Trophoblast cell (in vitro differentiated cells and primary cell): ENCODE data around the gene PRPF6.

ENCODE experiments used
- DNase-seq, 2 donors: peaks; one replicate each; pipeline ENCODE4 v3.0.0-alpha.2; 2016
- H2AFZ ChIP-seq: 2 replicates; pipeline ENCODE4 v1.6.1; 2013; ENCODE audit warnings: low read length, moderate library complexity, mild to moderate bottlenecking; ENCODE audit not compliant: insufficient read depth, poor library complexity
- H2AK5ac ChIP-seq: 2 replicates; pipeline ENCODE4 v1.6.1; 2013; ENCODE audit warnings: mild to moderate bottlenecking, low read length
- H2BK120ac ChIP-seq: 2 replicates; pipeline ENCODE4 v1.6.1; 2013; ENCODE audit warnings: low read length, mild to moderate bottlenecking, moderate library complexity; ENCODE audit not compliant: insufficient read depth, poor library complexity
- H2BK12ac ChIP-seq: 2 replicates; pipeline ENCODE4 v1.6.1; 2013; ENCODE audit warnings: mild to moderate bottlenecking, low read length, moderate library complexity
- H2BK5ac ChIP-seq: 2 replicates; pipeline ENCODE4 v1.6.1; 2013; ENCODE audit warnings: low read length, low read depth, moderate library complexity, mild to moderate bottlenecking; ENCODE audit not compliant: poor library complexity
- H3K14ac ChIP-seq: 2 replicates; pipeline ENCODE4 v1.6.1; 2013; ENCODE audit warnings: mild to moderate bottlenecking, low read length
- H3K18ac ChIP-seq: 2 replicates; pipeline ENCODE4 v1.6.1; 2013; ENCODE audit warnings: mild to moderate bottlenecking, low read length
- H3K23ac ChIP-seq: 2 replicates; pipeline ENCODE4 v1.6.1; 2013; ENCODE audit warnings: low read length
- H3K27ac ChIP-seq: 2 replicates; pipeline ENCODE4 v1.5.1; 2013; ENCODE audit warnings: low read depth, mild to moderate bottlenecking, inconsistent platforms, low read length, moderate library complexity
- H3K27me3 ChIP-seq: 2 replicates; pipeline ENCODE4 v1.6.1; 2013; ENCODE audit warnings: inconsistent platforms, mild to moderate bottlenecking, low read length, moderate library complexity; ENCODE audit not compliant: insufficient read depth
- H3K36me3 ChIP-seq, 2 experiments: 1 replicate in 1 of 2; 2 replicates in 1 of 2; pipeline ENCODE4 v1.6.1; 2013; ENCODE audit warnings: low read length in 2 of 2, mild to moderate bottlenecking in 2 of 2, moderate library complexity in 1 of 2; ENCODE audit not compliant: insufficient read depth in 2 of 2, control insufficient read depth in 1 of 2
- H3K4ac ChIP-seq: 2 replicates; pipeline ENCODE4 v1.6.1; 2013; ENCODE audit warnings: low read depth, mild to moderate bottlenecking, low read length, moderate library complexity
- H3K4me1 ChIP-seq, 2 experiments: 1 replicate in 1 of 2; 2 replicates in 1 of 2; pipeline ENCODE4 v1.6.1; 2013; ENCODE audit warnings: low read length in 2 of 2, mild to moderate bottlenecking in 2 of 2, moderate library complexity in 1 of 2; ENCODE audit not compliant: insufficient read depth in 2 of 2, control insufficient read depth in 1 of 2
- H3K4me2 ChIP-seq: 2 replicates; pipeline ENCODE4 v1.6.1; 2013; ENCODE audit warnings: inconsistent platforms, mild to moderate bottlenecking, low read length, moderate library complexity
- H3K4me3 ChIP-seq: 2 replicates; pipeline ENCODE4 v1.5.1; 2013; ENCODE audit warnings: mild to moderate bottlenecking, low read depth, low read length, inconsistent platforms
- H3K79me1 ChIP-seq: one replicate; pipeline ENCODE4 v1.6.1; 2013; ENCODE audit warnings: low read length
- H3K79me2 ChIP-seq: 2 replicates; pipeline ENCODE4 v1.6.1; 2013; ENCODE audit warnings: low read length, mild to moderate bottlenecking; ENCODE audit not compliant: control insufficient read depth, insufficient read depth, poor library complexity
- H3K9ac ChIP-seq: 2 replicates; pipeline ENCODE4 v1.6.1; 2013; ENCODE audit warnings: mild to moderate bottlenecking, low read length
- H3K9me3 ChIP-seq: 2 replicates; pipeline ENCODE4 v1.6.1; 2013; ENCODE audit warnings: low read depth, mild to moderate bottlenecking, control low read depth, inconsistent platforms, low read length; ENCODE audit not compliant: insufficient read depth
- H4K12ac ChIP-seq: 2 replicates; pipeline ENCODE4 v1.6.1; 2013; ENCODE audit warnings: low read depth, mild to moderate bottlenecking, low read length, moderate library complexity
- H4K8ac ChIP-seq: 2 replicates; pipeline ENCODE4 v1.6.1; 2013; ENCODE audit warnings: low read depth, mild to moderate bottlenecking, low read length, moderate library complexity
- H4K91ac ChIP-seq: one replicate; pipeline ENCODE4 v1.6.1; 2013; ENCODE audit warnings: low read depth, mild to moderate bottlenecking, low read length, moderate library complexity
- WGBS: extraction: QIAGEN DNeasy Blood & Tissue Kit; methylation state at CpG from one replicate; pipeline ENCODE4 v1.1.7; 2013; ENCODE audit warnings: missing lambda C conversion rate; ENCODE audit not compliant: insufficient read length, insufficient coverage; ENCODE audit errors: extremely low coverage; 5-methylcytosine and 5-hydroxymethylcytosine counted together

The PRPF6 gene

DNA sequence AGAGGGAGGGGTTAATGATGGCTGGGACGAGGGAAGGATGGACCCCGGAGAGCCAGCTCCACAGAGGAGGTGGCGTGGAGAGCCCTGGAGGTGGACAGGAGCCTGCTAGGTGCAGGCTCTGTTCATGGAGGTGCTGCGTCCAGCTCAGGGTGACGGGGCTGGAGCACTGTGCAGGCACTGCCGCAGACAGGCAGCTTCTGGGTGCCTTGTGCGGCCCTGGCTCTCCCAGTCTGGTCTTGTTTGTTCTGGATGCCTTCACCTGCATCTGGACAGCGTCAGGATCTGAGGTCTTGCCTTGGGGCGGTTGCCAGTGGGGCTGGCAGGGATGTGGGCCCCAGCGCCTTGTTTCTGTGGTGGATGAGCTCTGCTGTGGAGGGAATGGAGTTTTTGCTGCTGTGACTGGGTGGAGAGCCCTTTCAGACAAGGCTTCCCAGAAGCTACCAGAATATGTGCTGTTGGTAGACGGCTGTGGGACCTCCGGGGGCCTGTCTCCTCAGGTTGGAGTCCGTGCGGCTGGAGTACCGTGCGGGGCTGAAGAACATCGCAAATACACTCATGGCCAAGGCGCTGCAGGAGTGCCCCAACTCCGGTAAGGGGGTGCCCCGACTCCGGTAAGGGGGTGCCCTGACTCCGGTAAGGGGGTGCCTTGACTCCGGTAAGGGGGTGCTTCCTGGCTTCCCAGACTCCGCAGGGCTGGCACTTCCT is 47.2 kb downstream of the PRPF6 start:
- peak overlapping the region; percentile 44 for H3K14ac ChIP-seq
- peak overlapping the region; percentile 70 for H2BK12ac ChIP-seq
- no peak for DNase-seq
- H3K18ac ChIP-seq: peak overlapping the region; percentile 81
- H3K36me3 ChIP-seq: peaks cover 84 to 86% of the 10 kb centered on the region in 2 experiments
- peak overlapping the region; percentile 43 for H2BK5ac ChIP-seq
- WGBS: no CpG with 5 or more reads among the region's 24 CpGs
- no peak overlapping the region for H3K23ac ChIP-seq
- H3K79me2 ChIP-seq: peaks cover 1% of the 10 kb centered on the region
- H3K27ac ChIP-seq: peak overlapping the region; percentile 85
- H4K91ac ChIP-seq: peak overlapping the region; percentile 67
- H2AK5ac ChIP-seq: no peak overlapping the region
- H3K4me2 ChIP-seq: peak overlapping the region; percentile 33
- no peak overlapping the region for H3K4ac ChIP-seq
- H2BK120ac ChIP-seq: peak overlapping the region; percentile 60
- H3K9me3 ChIP-seq: no peaks in the 10 kb centered on the region
- no peaks in the 10 kb centered on the region for H3K27me3 ChIP-seq
- peaks cover 4% of the 10 kb centered on the region for H3K79me1 ChIP-seq
- H2AFZ ChIP-seq: no peak overlapping the region
- H4K12ac ChIP-seq: no peak overlapping the region
- H4K8ac ChIP-seq: peak overlapping the region; percentile 45
- H3K4me1 ChIP-seq: peaks cover 11 to 19% of the 10 kb centered on the region in 2 experiments
- no peak overlapping the region for H3K4me3 ChIP-seq
- no peak overlapping the region for H3K9ac ChIP-seq

DNA sequence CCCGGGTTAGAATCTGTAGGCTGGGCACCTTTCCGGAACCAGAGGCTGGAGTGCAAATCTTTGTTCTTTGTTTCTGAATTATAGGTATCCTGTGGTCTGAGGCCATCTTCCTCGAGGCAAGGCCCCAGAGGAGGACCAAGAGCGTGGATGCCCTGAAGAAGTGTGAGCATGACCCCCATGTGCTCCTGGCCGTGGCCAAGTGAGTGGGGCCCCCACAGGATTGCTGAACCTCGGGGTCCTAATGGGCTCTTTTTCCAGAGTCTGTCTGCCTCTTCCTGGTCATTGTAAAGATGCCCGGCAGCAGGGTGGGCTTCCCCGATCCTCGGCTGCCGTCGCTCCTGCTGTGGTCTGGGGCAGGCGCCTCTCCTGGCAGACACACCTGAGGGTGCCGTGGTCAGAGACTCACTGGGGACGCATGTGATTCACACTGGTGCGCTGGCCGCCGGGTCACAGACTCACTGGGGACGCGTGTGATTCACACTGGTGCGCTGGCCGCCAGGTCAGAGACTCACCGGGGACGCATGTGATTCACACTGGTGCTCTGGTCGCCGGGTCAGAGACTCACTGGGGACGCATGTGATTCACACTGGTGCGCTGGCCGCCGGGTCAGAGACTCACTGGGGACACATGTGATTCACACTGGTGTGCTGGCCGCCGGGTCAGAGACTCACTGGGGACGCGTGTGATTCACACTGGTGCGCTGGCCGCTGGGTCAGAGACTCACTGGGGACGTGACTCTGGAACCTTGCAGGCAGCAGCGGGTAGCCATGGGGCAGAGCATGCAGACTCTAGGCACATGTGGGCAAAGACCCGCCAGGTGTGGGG is 48.6 kb downstream of the PRPF6 start:
- Histone ChIP-seq H3K27ac (no peak overlapping the region), H2BK12ac (no peak overlapping the region), H3K36me3 (peaks cover 83% of the 10 kb centered on the region in 2 experiments), H2BK120ac (no peak overlapping the region), H3K4me1 (peaks cover 11 to 19% of the 10 kb centered on the region in 2 experiments), H3K79me2 (peaks cover 1% of the 10 kb centered on the region), H3K18ac (no peak overlapping the region), H2AFZ (no peak overlapping the region), H3K9ac (no peak overlapping the region), H3K4me2 (no peak overlapping the region), H2AK5ac (peak overlapping the region; percentile 16), H3K4me3 (no peak overlapping the region), H3K9me3 (no peaks in the 10 kb centered on the region), H4K12ac (no peak overlapping the region), H3K79me1 (peaks cover 4% of the 10 kb centered on the region), H3K23ac (no peak overlapping the region), H4K8ac (no peak overlapping the region), H4K91ac (no peak overlapping the region), H2BK5ac (no peak overlapping the region), H3K14ac (no peak overlapping the region), H3K27me3 (no peaks in the 10 kb centered on the region), H3K4ac (no peak overlapping the region)
- DNase-seq: no peak
- WGBS: no CpG with 5 or more reads among the region's 38 CpGs

DNA sequence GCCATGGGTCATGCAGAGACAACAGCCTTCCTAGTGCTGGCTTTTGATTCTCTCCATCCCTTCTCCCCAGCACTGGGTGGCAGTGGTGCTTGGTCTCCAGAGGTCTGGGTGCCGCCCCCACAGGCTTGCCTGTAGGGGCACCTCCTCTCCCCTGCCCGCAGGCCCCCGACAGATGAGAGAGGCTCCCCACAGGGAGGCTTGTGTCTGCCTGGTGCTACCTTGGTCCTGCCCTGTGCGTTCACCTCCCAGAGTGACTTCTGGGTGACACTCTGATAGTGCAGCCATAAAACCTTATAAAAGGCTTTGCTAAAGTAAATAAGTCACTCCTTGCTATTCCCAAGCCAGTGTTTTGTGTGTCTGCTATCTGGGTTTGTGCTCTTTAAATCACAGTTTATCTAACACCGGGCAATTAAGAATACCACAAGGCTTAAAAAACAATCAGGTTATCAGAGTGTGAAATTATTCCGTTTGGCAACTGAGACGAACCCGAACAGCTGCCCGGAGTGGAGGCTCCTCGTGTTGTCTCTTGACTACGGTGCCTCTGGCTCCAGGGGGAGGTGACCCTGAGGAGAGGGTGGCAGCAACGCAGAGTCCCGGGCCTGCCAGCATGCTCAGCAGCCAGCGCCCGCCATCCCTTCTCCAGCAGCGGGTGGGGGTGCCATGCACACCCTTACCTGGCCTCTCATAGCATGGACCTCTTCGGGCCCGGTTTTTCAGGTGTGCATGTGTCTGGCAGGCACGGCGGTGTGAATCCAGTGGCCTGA is 49.6 kb downstream of the PRPF6 start:
- no peak overlapping the region for H3K4ac ChIP-seq
- no peak overlapping the region for H3K18ac ChIP-seq
- H2AK5ac ChIP-seq: no peak overlapping the region
- H3K4me3 ChIP-seq: no peak overlapping the region
- no peak overlapping the region for H3K9ac ChIP-seq
- no peak overlapping the region for H2BK120ac ChIP-seq
- H3K36me3 ChIP-seq: peaks cover 74 to 76% of the 10 kb centered on the region in 2 experiments
- H3K23ac ChIP-seq: no peak overlapping the region
- H2BK5ac ChIP-seq: no peak overlapping the region
- WGBS: no CpG with 5 or more reads among the region's 20 CpGs
- no peaks in the 10 kb centered on the region for H3K27me3 ChIP-seq
- DNase-seq: no peak
- no peak overlapping the region for H4K91ac ChIP-seq
- peaks cover 13 to 21% of the 10 kb centered on the region in 2 experiments for H3K4me1 ChIP-seq
- no peak overlapping the region for H3K4me2 ChIP-seq
- no peak overlapping the region for H3K27ac ChIP-seq
- no peaks in the 10 kb centered on the region for H3K9me3 ChIP-seq
- peaks cover 4% of the 10 kb centered on the region for H3K79me1 ChIP-seq
- H4K12ac ChIP-seq: no peak overlapping the region
- H2BK12ac ChIP-seq: no peak overlapping the region
- no peak overlapping the region for H4K8ac ChIP-seq
- H2AFZ ChIP-seq: no peak overlapping the region
- no peak overlapping the region for H3K14ac ChIP-seq
- H3K79me2 ChIP-seq: peaks cover 1% of the 10 kb centered on the region

DNA sequence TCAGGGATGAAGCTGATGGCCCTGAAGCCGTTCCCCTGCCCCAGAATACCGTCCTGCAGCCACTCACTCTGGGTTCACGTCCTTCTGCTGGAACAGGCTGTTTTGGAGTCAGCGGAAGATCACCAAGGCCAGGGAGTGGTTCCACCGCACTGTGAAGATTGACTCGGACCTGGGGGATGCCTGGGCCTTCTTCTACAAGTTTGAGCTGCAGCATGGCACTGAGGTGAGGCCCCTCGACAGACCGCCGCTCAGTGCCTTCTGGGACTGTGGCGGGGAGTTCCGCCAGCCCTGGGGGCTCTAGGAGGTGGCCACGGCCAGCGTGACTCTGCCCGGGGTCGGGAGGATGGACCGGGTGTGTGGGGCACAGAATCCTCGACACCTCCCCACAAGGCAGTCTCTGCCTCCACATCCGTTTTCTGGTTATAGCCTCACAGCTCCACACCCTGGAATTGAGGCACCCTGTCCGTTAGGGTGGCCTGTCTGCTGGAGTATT is 50.9 kb downstream of the PRPF6 start:
- Histone ChIP-seq H3K9ac (no peak overlapping the region), H3K9me3 (no peaks in the 10 kb centered on the region), H4K91ac (no peak overlapping the region), H3K79me1 (peaks cover 4% of the 10 kb centered on the region), H3K4me3 (no peak overlapping the region), H3K23ac (no peak overlapping the region), H3K27ac (no peak overlapping the region), H3K4me2 (no peak overlapping the region), H4K12ac (no peak overlapping the region), H3K4me1 (peaks cover 25 to 34% of the 10 kb centered on the region in 2 experiments), H2BK12ac (no peak overlapping the region), H2BK5ac (no peak overlapping the region), H2BK120ac (no peak overlapping the region), H3K36me3 (peaks cover 65% of the 10 kb centered on the region in 2 experiments), H4K8ac (no peak overlapping the region), H2AFZ (no peak overlapping the region), H3K18ac (no peak overlapping the region), H3K14ac (no peak overlapping the region), H2AK5ac (no peak overlapping the region), H3K27me3 (no peaks in the 10 kb centered on the region), H3K4ac (no peak overlapping the region), H3K79me2 (peaks cover 1% of the 10 kb centered on the region)
- no CpG with 5 or more reads among the region's 19 CpGs for WGBS
- no peak for DNase-seq
